HG02852 (cell line): ENCODE results near the gene PEX10.

ENCODE experiments used
- ATAC-seq: cut with Tn5 transposase; IDR thresholded peaks from one replicate; pipeline ENCODE4 v1.9.1; 2021; ENCODE audit warnings: mild to moderate bottlenecking, moderate library complexity; ENCODE audit not compliant: unreplicated experiment

Gene PEX10

DNA sequence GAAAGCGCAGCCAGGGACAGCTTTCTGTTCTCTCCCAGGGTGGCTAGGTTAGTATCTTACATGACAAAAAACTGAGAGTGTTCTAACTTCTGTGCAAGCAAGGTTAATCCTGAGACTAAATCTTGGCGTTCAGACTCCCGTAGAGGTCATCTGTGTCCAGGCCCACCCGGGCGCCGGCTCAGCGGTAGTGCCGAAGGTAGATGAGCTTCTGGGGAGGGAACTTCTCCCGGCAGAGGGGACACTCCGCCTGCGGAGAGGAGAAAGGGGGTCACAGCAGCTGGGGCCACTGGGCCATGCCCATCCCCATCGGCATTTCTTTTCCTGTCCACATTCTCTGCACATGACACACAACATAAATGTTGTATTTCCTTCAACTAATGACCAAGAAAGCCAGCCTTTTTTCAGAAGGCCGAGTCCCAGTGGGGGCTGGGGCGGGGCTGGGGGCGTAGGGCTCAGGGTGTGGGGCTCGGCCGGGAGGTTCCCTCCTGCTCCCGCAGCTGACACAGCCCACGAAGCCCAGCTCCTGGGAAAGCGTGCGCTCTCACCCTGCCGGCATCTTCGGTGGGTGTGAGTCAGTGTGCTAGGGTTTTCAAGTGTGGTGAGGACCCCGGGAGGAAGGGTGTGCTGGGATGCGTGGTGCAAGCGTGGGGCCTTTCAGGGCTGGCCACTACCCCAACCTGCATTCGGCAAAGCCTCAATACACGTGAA lies 6.6 kb downstream of the PEX10 start:
- no peak for ATAC-seq

DNA sequence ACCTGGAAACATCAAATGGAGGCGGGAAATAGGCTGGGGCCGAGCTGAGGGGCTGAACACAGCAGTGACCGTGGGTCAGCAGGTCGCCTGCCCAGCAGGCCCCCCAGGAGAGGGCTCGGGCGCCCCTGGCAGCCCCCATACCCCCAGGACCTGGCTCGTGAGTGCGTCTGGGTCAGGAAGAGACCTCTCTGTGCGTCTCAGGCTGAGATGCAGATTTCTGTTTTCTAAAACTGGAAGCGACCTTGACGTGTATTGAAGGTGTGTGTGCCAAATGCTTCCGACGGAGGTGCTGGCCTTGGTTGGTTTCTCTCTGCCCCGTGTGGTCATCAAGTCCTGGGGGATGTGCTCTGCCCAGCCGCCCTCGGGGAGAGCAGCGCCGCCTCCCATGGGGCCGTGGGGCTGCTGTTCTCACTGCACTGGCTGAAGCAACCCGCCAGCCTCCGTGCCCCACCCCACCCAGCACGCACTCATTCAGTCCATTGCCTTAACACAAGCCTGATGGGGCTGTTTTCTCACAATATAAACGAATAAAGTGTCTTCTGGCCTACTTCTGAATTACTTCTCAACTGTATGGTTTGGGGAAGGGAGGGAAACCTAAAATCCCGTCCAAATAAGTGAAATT lies 7.4 kb downstream of the PEX10 start:
- ATAC-seq = no peak

DNA sequence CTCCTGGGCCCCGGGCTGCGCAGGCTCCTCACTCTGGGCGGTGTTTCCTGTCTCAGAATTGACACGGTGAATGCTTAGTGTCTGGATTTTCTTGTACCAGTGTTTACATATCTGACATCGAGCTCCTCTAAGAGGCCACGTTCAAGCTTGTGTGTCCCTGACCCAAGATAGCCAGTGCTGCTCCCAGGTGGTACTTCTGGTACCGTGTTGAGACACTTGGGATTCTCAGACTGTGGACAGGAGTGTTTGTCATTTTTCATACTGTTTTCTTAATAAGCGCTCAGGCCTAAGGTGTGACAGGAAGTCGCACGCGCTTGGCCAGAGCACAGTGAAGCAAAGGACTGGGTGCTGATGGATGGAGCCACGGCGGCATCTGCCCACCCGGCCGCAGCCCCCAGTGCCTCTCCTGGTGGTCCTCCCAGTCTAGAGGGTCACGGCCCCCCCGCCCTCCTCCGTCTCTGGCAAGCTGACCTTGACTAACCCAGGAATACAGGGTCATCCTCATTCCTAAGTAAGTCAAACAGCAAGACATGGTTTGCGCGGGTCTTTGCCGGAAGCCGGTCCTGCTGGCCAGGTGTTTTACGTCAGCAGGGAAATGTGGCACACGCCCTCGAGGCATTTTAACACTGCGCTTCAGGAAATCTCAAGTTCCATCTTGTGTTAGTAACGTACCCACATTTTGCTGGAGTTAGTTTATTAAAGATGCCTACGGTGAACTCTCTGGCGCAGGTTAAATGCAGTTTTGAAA lies 8.0 kb downstream of the PEX10 start:
- ATAC-seq = no peak

DNA sequence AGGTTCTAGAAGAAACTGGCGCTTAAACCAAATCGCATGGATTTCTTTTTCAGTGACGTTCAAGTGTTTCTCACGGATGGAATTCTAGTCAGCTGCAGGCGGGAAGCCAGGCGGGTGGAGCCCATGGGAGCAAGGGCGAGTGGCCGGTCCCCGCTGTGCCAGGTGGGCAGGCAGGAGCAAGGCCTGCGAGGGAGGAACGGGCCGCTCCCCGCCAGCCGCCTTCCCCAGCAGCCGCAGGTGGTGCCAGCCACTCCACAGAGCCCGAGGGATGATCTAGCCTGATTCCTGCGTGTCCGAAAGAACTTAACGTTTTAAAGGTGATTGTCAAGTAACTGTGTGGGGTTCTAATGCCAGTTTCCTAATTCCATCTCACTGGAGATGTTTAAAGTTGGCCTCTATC lies 9.1 kb downstream of the PEX10 start:
- ATAC-seq = no peak

DNA sequence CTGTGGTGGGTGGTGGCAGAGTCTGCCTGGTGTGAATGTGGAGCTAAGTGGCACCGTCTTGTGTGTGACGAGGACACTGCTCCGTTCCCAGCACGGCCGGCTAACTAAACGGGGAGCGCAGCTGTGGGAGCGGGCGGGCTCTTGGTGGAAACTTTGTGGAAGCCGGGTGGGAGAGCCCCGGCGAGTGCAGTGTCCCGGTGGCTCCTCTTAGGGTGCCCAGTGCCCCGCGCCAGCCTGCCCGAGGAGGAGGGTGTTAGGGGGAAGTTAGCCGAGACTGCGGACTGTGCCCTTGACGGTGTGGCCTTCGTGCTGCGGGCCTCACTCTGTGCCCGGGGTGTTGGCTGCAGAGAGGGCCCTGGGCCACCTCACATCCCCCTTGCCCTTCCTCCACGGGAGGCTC lies 9.9 kb downstream of the PEX10 start:
- no peak for ATAC-seq

DNA sequence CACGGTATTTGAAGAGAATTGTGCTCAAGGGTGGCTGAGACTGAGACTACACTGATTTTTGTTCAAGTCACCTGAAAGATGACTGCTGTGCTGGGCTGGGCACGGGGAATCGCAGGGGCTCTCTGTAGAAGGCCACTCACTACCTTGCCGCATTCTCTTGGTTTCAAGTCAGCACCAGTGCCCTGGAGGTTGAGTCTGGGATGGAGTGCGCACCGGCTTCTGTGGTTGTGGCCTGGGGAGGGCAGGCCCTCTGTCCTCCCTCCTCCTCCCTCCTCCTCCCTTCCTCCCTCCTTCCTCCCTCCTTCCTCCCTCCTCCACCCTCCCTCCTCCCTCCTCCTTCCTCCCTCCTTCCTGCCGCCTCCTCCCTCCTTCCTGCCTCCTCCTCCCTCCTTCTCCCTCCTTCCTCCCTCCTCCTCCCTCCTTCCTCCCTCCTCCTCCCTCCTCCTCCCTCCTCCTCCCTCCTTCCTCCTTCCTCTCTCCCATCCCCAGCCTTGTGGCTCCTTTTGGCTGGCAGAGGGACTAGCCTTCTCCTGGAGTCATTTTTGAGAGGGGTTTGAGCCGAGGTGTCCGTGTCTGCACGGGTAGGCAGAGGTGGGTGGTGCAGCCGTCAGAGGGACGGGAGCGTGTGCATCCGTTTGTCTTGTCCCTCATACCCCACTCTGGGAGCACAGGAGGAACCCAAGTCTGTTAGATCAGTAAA lies 11.3 kb downstream of the PEX10 start:
- ATAC-seq = no peak

DNA sequence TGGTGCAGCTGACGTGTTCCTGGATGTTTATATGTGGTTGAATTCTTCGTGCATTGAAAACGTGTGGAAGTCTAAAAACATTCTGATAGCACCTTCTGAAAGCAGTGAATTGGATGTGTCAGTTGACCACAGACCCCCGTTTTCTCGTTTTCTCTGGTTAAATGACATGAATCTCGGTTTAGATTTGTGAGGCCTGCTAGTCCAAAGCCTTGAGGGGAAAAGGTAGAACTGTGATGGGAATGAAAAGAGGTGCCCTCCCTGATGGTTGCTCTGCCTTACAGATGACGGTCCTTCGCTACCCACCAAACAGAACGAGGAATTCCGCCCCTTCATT lies 11.8 kb downstream of the PEX10 start:
- no peak for ATAC-seq

DNA sequence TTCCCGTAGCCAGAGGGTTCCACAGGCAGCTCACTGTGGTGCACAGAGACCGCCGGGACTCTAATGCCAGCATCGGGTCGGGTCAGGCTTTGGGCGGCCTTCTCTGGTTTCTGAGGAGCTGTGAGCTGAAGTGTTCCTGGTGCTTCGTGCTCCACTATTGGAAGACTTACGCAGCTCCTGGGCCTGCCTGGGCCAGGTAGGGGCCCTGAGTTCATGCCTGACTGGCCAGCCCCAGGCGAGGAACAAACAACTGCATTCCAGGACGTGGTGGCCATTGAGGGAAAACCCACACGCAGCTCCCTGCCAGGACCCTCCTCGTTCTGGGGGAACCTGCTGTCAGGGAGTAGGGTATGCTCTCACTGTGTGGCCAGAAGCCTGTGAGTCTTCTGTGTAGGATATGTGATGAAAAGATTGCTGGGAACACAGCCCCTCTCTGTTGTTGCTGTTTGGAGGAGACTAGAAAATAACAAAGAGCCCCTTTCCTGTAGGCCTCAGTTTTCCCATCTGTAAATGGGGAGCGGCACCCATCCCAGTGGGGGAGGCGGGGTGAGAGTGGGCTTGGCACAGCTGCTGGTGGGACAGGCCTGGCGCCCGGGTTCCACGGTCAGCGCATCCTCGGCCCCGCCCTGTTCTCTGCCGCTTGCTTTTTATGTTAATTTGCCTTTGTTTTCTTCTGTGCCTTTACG lies 12.3 kb downstream of the PEX10 start:
- no peak for ATAC-seq

DNA sequence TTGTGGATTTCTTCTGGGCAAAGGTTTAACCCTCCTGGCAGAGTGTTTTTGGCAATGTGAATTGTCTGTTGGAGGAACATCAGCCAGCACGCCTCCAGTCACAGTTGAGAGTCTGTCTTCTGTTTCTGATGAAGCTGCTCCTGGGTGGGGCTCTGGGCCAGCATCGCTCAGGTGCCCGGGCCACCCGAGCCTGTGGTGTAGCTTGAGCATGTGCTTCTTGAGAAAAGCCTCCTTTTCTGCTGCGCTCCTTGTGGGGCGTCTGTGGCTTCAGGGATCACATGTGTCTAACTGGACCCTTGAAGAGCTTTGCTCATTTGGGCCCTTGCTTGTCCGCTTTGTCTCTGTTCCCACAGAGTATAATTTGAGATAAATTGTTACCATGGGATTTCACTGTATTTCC lies 13.5 kb downstream of the PEX10 start:
- no peak for ATAC-seq

DNA sequence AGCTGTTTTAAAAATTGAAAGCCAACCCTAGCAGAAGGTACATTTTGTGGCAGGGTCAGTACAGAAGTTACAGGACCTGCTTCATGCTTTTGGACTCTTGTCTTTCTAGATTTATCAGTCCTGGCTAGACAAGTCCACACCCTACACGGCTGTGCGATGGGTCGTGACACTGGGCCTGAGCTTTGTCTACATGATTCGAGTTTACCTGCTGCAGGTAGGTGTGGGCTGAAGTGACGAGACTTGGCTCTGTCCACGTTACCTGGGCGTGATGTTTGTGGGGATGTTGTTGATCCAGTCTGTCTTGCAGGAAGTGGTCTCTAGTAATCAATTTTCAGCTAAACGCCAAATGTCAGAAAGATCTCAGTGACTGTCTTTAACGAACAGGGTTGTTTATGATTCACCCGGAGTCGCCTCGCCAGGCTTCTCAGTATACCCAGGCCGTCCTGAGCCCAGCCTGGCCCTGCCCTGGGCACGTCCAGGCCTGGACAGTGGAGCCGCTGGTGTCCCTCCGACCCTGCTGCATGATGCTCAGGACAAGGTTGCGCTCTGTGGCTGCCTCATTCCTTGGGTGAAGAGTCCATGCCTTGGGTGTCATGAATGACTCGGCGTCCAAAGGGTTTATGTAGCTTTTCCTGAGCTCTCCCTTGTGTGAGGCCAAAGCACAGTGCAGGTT lies 15.2 kb downstream of the PEX10 start:
- no peak for ATAC-seq

DNA sequence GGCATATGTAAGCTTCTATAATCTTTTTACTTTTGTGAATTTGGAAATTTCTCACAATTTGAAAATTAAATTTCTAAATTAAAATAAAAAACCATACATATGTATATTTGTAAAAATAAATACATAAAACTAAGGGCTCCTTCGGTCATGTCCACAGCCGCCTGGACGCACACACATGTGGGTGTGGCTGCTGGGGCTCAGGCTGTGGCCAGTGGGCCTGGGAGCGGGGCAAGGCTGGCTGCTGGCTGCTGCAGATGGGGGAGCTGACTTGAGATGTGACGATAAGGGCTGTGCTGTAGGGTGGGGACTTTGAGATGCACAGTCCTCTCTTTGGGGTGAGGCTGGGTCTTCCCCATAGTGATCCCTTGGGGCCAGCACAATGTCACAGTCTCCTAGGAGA lies 15.9 kb downstream of the PEX10 start:
- no peak for ATAC-seq

DNA sequence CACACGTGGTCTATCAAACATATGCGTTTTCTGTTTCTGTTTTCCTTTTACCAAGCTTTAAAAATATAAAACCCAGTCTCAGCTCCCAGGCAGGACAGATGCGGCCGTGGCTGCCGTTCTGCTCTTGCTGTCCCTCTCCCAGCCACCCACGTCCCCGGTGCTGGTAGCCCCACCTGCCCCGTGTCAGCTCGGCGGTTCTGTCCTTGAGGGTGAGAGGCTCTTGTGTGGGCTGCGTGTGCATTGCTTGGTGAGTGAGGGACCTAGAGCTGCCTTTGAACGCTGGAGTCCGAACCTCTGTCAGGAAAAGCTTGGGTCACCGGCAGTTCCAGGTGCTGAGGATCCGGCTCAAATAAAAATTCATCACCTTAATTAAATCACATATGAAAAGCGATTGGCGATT lies 16.3 kb downstream of the PEX10 start:
- ATAC-seq = no peak

DNA sequence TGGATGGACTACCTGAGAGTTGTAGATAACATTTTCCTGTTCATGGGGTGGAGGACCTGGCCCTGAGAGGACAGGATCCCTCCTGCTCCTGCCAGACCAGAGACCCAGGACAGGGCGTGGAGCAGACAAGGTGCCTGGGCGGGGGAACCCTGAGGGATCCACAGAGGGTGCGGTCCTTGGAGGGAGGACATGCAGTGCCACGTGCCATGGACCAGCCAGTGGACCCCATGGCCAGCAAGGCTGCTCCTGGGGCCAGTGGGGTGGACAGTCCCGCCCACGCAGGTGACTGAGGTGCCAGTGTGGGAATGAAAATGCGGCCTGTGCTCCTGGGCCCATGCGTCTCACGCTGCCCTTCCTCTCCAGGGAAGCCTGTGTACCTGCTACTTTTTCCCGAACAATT lies 17.1 kb downstream of the PEX10 start:
- ATAC-seq = no peak

DNA sequence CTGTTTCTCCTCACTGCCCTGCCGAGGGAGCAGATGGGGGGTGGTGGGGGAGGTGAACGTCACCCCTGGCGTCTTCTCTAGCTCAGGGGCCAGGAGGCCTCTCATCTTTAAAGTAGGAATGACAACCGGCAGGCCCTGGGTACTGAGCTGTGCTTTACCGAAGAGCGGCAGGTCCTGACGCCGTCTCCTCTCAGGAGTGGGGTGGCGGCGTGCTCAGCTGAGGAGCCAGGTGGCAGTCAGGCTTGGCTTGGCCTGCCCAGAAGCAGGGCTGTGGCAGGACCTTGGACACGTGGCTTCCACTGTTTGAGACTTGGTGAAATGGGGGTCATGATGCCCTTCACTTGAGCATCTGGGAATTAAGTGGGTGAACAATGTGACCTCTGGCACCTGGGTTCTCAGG lies 17.6 kb downstream of the PEX10 start:
- ATAC-seq = no peak

DNA sequence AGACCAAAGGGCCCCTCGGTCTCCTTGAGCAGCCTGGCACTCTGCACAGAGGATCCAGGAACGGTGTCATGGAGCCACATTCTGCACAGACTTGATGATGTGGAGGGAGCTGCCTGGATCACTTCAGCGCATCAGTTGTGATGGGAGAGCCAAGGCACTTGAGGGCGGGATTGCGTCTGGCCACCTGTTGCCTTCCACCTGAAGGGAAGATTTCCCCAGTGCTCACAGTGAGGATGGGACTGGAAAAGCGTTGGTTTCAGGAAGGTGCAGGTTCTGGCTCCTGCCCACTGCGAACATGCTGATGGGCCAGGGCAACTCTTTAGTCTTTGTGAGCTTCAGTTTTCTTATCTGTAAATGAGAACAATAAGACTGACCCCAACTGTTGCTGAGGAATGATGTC lies 18.1 kb downstream of the PEX10 start:
- no peak for ATAC-seq

DNA sequence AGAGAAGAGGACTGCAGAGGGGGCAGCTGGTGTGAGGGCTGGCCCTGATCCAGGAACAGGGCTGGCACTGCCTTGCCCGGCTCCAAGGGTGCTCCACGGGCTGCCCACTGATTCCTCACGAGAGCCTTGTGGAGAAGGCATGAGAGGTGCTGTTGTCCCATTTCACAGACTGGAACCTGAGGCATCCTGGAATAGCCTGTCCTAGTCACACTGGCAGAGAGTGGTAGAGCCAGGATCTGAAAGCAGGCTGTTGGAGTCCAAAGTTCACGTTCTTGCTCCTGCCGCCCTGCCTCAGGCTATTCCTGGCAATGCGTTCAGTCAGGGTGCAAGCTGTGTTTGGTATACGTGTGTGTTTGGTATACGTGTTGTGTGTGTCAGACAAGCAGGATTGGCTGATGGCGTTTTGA lies 18.9 kb downstream of the PEX10 start:
- no peak for ATAC-seq

DNA sequence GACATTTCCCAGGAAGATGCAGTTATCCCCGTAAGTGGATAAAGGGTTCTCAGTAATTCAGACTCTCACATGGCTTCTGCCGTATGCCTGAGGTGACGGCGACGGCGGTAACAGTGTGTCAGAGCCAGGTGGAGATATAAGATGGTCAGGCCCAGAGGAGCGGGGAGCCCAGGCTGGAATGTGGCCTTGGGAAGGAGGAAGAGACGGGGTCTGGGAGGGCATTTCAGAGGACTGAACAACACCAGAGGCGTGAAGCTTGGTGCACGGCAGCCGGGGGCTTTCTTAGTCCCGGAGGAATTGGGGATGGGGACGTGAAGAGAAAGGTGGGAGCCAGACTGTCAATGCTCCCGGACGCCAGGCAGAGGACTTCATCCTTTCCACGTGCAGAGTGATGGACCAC lies 19.7 kb downstream of the PEX10 start:
- no peak for ATAC-seq

DNA sequence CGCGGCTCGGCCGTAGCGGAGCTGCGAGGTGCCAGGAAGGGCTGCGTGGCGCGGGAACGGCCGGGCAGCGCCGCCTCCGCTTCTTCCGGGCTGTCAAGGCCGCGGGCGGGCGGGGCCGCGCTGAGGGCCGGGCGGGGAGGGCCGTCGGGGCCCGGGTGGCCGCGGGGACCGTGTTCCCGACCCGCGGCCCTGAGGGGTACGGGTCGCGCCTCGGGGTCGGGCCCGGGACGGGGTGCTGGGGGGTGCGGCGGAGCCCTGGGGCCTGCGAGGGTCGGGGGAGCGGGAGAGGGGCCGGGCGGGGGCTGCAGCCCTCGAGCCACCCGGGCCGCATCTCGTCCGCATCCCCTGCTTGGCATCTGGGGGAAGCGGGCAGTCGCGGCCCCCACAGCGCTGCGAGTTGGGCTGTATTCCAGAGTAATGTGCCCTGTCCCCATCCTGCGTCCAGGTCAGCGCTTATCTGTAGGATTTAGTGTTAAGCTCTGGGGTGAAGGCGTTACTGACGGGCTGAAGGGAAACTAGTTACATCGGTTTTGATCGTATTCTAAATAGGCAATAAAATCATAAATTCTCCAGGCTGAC lies 20.3 kb downstream of the PEX10 start:
- peak; percentile 16 for ATAC-seq

DNA sequence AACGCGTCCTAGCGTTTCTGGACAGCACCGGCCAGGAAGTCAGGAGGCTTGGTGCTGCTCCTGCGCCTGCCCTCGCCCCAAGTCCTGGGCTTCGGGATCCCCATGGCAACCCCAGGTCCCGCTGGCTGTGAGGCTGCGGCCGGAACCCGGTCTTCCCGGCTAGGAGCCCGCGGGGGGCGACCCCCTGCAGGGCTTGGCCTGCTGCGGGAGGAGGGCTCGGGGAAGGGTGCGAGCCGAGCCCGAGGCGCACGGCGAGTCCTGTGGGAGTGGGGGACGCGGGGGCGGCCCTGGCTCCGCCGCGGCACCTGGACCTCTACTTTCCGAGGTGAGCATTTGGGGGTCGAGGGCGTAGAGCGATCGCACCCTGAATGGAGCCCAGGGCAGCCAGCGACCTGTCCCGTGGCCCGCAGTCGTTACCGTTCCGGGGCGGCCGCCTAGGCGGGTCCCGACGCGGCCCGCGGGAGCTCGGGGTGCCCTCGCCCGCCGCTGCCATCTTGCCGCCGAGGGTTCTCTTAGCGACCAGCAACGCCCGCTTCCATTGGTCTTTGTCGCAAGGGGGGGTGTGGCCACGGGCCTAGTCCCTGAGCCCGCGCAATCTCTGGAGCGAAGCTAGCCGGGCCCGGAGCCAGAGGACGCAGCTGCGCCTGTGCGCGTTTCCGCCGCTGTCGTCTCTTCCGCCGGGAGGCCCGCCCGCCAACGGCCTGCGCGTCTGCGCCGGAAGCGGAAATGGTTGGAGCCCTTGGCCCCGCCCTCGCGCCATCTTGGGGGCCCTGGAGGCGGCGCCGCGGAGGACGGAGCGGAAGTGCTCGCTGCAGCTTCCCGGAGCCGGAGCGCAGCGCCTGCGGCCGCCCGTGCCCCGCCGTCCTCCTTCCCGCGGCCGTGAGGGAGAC lies 21.1 kb downstream of the PEX10 start, which contains the start of the genes MORN1 and RER1:
MORN1 (minus strand) TSS at position 514 of the 890 bp plus-strand sequence; CDS start at position 493, 21 bp downstream.
RER1 (plus strand) TSS at position 801 of the 890 bp plus-strand sequence. CDS start 3,950 bp downstream, outside the sequence.
- peak; percentile 88 for ATAC-seq
